Endothelial cell of umbilical vein (primary cell): ENCODE data around the gene DLGAP1.

ENCODE experiments used
- CTCF ChIP-seq, 2 donors: IDR thresholded peaks; 1 replicate in 1 of 2; 2 replicates in 1 of 2; pipeline ENCODE4 v1.5.1; 2011; ENCODE audit warnings: low read length in 2 of 2, mild to moderate bottlenecking in 2 of 2, moderate library complexity in 2 of 2, control low read depth in 1 of 2, inconsistent platforms in 1 of 2, low read depth in 1 of 2; ENCODE audit not compliant: insufficient read depth in 1 of 2; ENCODE audit errors: extremely low read depth in 1 of 2
- EZH2 ChIP-seq: IDR thresholded peaks from 2 replicates; pipeline ENCODE4 v1.6.1; 2012; ENCODE audit warnings: borderline replicate concordance, low read depth, mild to moderate bottlenecking, moderate library complexity, low read length, inconsistent platforms; ENCODE audit not compliant: severe bottlenecking
- POLR2A ChIP-seq: IDR thresholded peaks from 2 replicates; pipeline ENCODE4 v1.6.1; 2012; ENCODE audit warnings: low read depth, mild to moderate bottlenecking, control low read depth, low read length

- TF ChIP-seq EZH2 (no peak), CTCF (IDR thresholded peaks at IDR 0.05; ENCODE audit: extremely low read depth in 1 of 2, insufficient read depth in 1 of 2, low read depth in 1 of 2, low read length in 2 of 2) (no peak), POLR2A (no peak)
Measured at GRCh38 chr18:3468833-3469232, 986.3 kb downstream of the DLGAP1 start.
